ENCODE results near the gene ZNF75A.
A peak's percentile ranks its signal among the peaks of the same experiment; 100 is the strongest.
"Not testable (repeated sequence)": the region's sequence is repeated elsewhere in the genome, so short reads cannot be mapped to it uniquely, and the experiment has no call there.

ZNF75A gene
- 8.5 to 22.4 (median 15.1) reads per million in 18 experiments for total RNA-seq

- DNase-seq, result peak; percentile 89 to 92
Measured at GRCh38 chr16:3305109-3306068, at the start of gene ZNF75A, which contains the start of gene TIGD7. TSS of gene ZNF75A (plus strand) at chr16:3305497. CDS start at chr16:3308429, 2,932 bp downstream. TSS of gene TIGD7 (minus strand) at chr16:3305430. CDS start at chr16:3300614, 4,816 bp downstream.

- DNase-seq, result peak; percentile 65 to 76
Measured at GRCh38 chr16:3256146-3256865, 49.0 kb upstream of the ZNF75A start, which contains the start of gene MEFV. TSS of gene MEFV (minus strand) at chr16:3256633. CDS start at chr16:3256587, 46 bp downstream.

- no peak for DNase-seq
Measured at GRCh38 chr16:3256866-3257465, 48.3 kb upstream of the ZNF75A start.

GRCh38 chr16:3259836-3260235, 45.5 kb upstream of the ZNF75A start:
- peak; percentile 34 to 44 for DNase-seq

- no peak for DNase-seq
Measured at GRCh38 chr16:3262517-3262916, 42.8 kb upstream of the ZNF75A start.

- DNase-seq, result peak; percentile 97 to 99
Measured at GRCh38 chr16:3264137-3265036, 40.9 kb upstream of the ZNF75A start.

- peak; percentile 22 to 29 for DNase-seq
Measured at GRCh38 chr16:3266873-3267537, 38.3 kb upstream of the ZNF75A start.

GRCh38 chr16:3268294-3268693, 37.0 kb upstream of the ZNF75A start:
- DNase-seq, result no peak

GRCh38 chr16:3270718-3271117, 34.6 kb upstream of the ZNF75A start:
- DNase-seq, result not testable (repeated sequence)

- not testable (repeated sequence) for DNase-seq
Measured at GRCh38 chr16:3271281-3271680, 34.0 kb upstream of the ZNF75A start.

- no peak for DNase-seq
Measured at GRCh38 chr16:3274490-3274889, 30.8 kb upstream of the ZNF75A start.

GRCh38 chr16:3274947-3275346, 30.4 kb upstream of the ZNF75A start:
- DNase-seq, result no peak

GRCh38 chr16:3276679-3277078, 28.6 kb upstream of the ZNF75A start:
- no peak for DNase-seq

- peak in 1 of 2 donors; percentile 46 for DNase-seq
Measured at GRCh38 chr16:3281222-3281820, 24.0 kb upstream of the ZNF75A start.

GRCh38 chr16:3282103-3282729, 23.1 kb upstream of the ZNF75A start:
- no peak for DNase-seq

GRCh38 chr16:3282730-3283542, 22.4 kb upstream of the ZNF75A start, which contains the start of gene ZNF263:
TSS of gene ZNF263 (plus strand) at chr16:3283491. CDS start at chr16:3283819, 328 bp downstream.
- DNase-seq, result peak; percentile 98

GRCh38 chr16:3283543-3284447, 21.5 kb upstream of the ZNF75A start:
- peak; percentile 51 to 72 for DNase-seq

- DNase-seq, result no peak
Measured at GRCh38 chr16:3285131-3285530, 20.2 kb upstream of the ZNF75A start.
